Sigmoid colon (tissue), 4 donors: ENCODE results near the gene FHL2.

ENCODE experiments used
- EP300 ChIP-seq, 4 donors: sonication (generic); formaldehyde crosslinking; IDR thresholded peaks; one replicate each; pipeline ENCODE4 v1.6.1; 2017; ENCODE audit warnings: antibody characterized with exemption in 4 of 4
- POLR2A ChIP-seq, 2 donors: fragments of 450-650 bp; IDR thresholded peaks; one replicate each; pipeline ENCODE4 v1.6.1; 2016; ENCODE audit warnings: antibody characterized with exemption in 2 of 2, mild to moderate bottlenecking in 2 of 2, moderate library complexity in 2 of 2
- POLR2AphosphoS5 ChIP-seq, 4 donors: sonication (generic); formaldehyde crosslinking; IDR thresholded peaks; one replicate each; pipeline ENCODE4 v1.6.1; 2017; ENCODE audit warnings: antibody characterized with exemption in 4 of 4
- TF ChIP-seq, protein P1 (sequence below), 4 experiments: fragments of 450-650 bp in 3 of 4; fragments of 200-600 bp in 1 of 4; IDR thresholded peaks; one replicate each; pipeline ENCODE4 v1.5.1; 2016 to 2019; ENCODE audit warnings: antibody characterized with exemption in 4 of 4, mild to moderate bottlenecking in 3 of 4, moderate library complexity in 2 of 4

DNA sequence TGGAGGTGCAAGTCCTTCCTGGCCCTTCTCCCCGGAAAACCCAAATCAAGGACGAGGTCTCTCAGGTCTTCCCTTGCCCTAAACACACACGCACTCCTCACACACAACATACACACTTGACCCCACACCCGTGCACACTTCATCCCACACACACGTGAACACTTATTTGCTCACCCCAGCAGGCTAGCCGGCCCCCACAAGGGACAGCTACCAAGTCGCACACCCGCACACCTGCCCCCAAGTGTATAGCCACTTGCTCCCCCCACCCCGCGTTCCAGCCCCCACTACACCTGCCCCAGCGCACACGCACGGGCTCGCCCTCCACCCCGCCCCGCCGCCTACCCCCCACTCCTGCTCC is 69.7 kb downstream of the FHL2 start:
- TF ChIP-seq, protein P1, sequence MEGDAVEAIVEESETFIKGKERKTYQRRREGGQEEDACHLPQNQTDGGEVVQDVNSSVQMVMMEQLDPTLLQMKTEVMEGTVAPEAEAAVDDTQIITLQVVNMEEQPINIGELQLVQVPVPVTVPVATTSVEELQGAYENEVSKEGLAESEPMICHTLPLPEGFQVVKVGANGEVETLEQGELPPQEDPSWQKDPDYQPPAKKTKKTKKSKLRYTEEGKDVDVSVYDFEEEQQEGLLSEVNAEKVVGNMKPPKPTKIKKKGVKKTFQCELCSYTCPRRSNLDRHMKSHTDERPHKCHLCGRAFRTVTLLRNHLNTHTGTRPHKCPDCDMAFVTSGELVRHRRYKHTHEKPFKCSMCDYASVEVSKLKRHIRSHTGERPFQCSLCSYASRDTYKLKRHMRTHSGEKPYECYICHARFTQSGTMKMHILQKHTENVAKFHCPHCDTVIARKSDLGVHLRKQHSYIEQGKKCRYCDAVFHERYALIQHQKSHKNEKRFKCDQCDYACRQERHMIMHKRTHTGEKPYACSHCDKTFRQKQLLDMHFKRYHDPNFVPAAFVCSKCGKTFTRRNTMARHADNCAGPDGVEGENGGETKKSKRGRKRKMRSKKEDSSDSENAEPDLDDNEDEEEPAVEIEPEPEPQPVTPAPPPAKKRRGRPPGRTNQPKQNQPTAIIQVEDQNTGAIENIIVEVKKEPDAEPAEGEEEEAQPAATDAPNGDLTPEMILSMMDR (IDR thresholded peaks at IDR 0.05), result no peak
- no peak for TF ChIP-seq POLR2AphosphoS5 (IDR thresholded peaks at IDR 0.05)
- no peak for TF ChIP-seq POLR2A (IDR thresholded peaks at IDR 0.05)
- TF ChIP-seq EP300 (IDR thresholded peaks at IDR 0.05), result no peak
